Gastrocnemius medialis (tissue), 4 donors: Measurements from ENCODE around the gene OR5A2.

Experiments used
- POLR2A ChIP-seq, 2 donors: fragments of 450-650 bp; IDR thresholded peaks; one replicate each; pipeline ENCODE4 v1.6.1; 2017; ENCODE audit warnings: antibody characterized with exemption in 2 of 2, mild to moderate bottlenecking in 2 of 2, moderate library complexity in 2 of 2
- TF ChIP-seq, protein P1 (sequence below), 5 experiments: fragments of 450-650 bp in 3 of 5; fragments of 200-600 bp in 2 of 5; sonication (generic) in 2 of 5; IDR thresholded peaks in 4 of 5; conservative IDR thresholded peaks in 1 of 5; 1 replicate in 4 of 5; 2 replicates in 1 of 5; pipeline ENCODE4 v1.5.1; 2016 to 2019; ENCODE audit warnings: antibody characterized with exemption in 5 of 5, mild to moderate bottlenecking in 3 of 5, moderate library complexity in 3 of 5

GRCh38 chr11:59416613-59417012, 9.6 kb downstream of the OR5A2 start:
- TF ChIP-seq, protein P1, sequence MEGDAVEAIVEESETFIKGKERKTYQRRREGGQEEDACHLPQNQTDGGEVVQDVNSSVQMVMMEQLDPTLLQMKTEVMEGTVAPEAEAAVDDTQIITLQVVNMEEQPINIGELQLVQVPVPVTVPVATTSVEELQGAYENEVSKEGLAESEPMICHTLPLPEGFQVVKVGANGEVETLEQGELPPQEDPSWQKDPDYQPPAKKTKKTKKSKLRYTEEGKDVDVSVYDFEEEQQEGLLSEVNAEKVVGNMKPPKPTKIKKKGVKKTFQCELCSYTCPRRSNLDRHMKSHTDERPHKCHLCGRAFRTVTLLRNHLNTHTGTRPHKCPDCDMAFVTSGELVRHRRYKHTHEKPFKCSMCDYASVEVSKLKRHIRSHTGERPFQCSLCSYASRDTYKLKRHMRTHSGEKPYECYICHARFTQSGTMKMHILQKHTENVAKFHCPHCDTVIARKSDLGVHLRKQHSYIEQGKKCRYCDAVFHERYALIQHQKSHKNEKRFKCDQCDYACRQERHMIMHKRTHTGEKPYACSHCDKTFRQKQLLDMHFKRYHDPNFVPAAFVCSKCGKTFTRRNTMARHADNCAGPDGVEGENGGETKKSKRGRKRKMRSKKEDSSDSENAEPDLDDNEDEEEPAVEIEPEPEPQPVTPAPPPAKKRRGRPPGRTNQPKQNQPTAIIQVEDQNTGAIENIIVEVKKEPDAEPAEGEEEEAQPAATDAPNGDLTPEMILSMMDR (IDR thresholded peaks at IDR 0.05 in 4 of 5, conservative IDR thresholded peaks at IDR 0.05 in 1 of 5): no peak
- TF ChIP-seq POLR2A (IDR thresholded peaks at IDR 0.05): no peak
